NCI-H2029 treated with DMSO at 0.1 percent for 48 hours (cell line): ENCODE data around the gene DHRS2.

ENCODE experiments used
- DNase-seq: peaks from one replicate; lab custom pipeline; 2025; lab: John Stamatoyannopoulos, UW

DHRS2 gene

DNA sequence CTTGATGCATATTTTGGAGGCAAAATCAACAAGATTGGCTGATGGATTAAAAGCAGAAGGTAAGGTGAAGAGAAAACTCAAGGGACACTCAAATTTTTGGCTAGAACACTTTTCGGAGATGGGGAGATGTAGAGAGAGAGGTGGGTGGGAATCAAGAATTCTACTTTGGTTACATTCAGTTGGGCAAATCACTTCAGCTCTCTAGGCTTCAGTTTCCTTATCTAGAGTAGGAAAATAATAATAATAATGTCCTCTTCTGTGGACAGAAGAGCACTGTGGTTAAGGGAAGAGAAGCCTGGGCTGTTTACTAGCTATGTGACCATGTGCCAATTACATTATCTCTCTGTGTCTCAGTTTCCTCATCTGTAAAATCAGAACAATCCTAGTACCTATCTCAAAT is 23.4 kb upstream of the DHRS2 start:
- no peak for DNase-seq

- DNase-seq, result no peak
Measured at GRCh38 chr14:23613242-23614070, 22.7 kb upstream of the DHRS2 start.

DNA sequence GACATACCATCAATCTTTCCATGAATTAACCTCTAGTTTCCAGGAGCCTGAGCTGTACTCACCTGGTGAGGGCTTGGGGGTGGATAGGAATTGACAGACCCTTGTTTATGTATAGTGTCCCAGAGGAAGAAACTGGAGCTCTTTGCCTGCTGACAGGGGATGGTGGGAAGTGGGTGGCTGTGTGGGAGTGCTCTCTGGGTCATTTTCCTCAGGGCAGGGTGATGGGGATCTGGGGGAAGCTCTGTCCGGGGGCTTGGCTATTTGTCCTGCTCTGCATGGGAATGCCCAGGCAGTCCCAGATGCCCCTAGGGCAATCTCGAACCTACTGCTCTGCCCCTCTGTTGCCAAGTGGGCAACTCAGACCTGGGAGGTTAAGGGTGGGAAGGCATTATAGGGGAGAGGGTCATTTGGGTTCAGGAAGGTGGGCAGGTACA is 21.8 kb upstream of the DHRS2 start:
- no peak for DNase-seq

DNA sequence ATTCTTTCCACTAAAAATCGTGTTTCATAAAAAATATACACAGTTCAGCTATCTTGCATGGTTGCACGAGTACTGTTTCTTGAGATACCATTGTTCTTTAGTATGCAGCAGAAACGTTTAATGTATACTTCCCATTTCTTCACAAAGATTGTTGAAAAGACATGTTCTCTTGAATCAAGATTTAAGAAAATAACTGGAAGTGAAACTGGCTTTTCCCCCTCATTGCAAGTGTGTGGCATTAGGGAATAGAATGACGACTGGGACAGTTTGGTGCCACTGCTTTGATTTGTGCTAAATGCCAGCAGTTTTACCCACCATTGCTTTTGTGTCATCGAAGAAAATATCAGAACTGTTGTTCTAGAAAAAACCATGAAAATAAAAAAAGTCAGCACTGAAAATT is 20.3 kb upstream of the DHRS2 start:
- DNase-seq, result no peak

DNA sequence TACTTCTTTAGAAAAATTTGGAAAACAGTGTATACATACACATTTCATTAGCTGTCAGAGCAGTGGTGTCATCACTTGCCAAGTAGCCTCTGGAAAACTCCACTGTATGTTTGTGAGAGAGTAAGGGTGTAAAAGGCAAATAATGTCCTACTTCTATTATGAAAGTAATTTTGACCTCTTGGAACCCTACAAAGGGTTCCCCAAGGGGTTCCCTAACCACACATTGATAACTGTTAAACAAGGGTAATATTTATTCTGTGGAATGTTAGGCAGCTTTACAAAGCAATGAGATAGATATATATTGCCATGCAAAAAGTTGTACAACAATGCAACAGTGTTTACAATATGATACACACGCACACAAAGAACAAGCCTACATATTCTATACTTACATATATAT is 18.6 kb upstream of the DHRS2 start:
- DNase-seq, result no peak

GRCh38 chr14:23618415-23618988 is 17.7 kb upstream of the DHRS2 start:
- DNase-seq, result no peak

DNA sequence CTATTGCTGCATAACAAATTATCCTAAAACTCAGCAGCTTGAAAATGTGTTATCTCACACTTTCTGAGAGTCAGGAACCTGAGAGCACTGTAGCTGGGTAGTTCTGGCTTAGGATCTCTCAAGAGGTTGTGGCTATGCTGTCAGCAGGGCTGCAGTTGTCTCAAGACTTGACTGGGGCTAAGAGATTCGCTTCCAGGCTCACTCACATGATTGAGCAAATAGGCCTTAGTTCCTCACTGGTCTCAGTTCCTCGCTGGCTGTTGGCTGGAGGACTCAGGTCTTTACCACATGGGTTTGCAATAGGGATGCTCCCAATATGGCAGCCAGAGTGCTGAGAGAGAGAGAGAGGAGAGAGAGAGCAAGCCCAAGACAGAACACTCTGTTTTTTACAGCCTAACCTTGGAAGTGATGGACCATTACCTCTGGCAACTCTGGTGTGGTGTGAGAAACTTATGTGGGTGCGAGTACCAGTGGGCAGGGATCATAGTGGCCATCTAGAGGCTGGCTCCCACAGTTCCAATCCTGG is 15.9 kb upstream of the DHRS2 start:
- DNase-seq, result no peak

GRCh38 chr14:23621204-23621931 is 14.8 kb upstream of the DHRS2 start:
- no peak for DNase-seq

GRCh38 chr14:23621932-23622730 is 14.0 kb upstream of the DHRS2 start:
- DNase-seq, result no peak

DNA sequence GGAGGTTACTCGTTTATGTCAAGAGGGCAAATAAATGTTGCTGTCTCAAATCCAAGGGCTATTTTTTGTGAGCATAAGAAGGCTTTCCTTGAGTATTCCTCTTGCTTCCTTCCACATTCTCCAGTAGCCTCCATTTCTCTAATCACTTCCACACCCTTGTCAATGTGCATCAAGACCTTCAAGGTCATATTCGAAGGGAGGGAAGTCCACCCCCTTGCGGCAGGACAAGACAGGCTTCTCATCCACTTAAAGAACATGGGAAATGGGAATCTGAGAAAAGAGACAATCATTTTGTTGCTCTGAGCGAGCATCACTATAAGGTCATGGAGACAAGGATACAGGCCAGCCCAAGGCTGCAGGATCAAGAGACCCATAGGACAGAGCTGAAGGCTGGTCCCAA is 13.2 kb upstream of the DHRS2 start:
- DNase-seq, result no peak

- no peak for DNase-seq
Measured at GRCh38 chr14:23623962-23624361, 12.2 kb upstream of the DHRS2 start.

DNA sequence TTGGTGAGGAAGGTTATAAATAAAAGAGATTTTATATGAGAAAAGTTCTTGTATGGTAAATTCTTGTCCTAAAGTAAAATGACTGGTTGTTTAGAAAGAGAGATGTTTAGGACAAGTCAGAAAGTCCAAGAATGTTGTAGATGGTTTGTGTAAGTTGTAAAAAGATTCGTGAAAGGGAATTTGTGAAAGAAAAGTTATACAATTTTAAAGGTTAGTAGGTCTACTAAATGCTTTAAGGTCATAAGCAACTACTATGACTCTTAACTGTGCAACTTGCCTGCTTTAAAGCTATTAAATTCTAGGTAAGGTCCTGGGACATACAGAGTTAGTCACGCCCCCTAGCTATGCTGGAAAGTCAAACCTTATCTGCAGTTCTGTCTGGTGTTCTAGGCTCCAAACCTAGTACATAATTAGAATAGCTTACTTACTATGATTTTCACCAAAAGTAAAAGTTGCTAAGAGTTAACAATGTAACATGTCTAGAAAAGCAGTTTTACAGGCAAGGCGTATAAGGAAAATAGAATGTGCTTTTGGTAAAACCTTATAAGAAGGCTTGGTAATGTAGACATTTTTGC is 11.2 kb upstream of the DHRS2 start:
- DNase-seq, result no peak

GRCh38 chr14:23626946-23627345 is 9.2 kb upstream of the DHRS2 start:
- no peak for DNase-seq

DNA sequence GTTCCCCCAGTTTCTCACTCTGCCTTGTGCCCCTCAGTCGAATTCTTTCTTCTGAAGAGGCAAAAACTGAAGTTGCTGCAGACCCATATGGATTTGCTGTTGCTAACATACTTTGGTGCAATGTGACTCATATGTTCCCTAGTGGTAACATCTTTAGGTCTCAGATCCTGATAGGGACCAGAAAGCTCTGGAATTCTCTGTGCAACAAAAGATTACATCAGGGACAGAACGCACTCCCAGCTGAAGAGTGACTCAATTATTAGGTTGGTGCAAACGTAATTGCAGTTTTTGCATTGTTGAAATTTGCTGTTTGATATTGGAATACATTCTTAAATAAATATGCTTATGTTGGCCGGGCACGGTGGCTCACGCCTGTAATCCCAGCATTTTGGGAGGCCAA is 8.2 kb upstream of the DHRS2 start:
- no peak for DNase-seq

DNA sequence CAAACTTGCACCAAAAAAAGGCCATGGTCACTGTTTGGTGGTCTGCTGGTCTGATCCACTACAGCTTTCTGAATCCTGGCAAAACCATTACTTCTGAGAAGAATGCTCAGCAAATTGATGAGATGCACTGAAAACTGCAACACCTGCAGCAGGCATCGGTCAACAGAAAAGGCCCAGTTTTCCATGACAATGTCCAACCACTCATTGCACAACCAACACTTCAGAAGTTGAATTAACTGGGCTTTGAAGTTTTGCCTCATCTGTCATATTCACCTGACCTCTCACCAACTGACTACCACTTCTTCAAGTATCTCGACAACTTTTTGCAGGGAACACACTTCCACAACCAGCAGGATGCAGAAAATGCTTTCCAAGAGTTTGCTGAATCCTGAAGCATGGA is 7.0 kb upstream of the DHRS2 start:
- DNase-seq, result no peak

- DNase-seq, result no peak
Measured at GRCh38 chr14:23629832-23630396, 6.2 kb upstream of the DHRS2 start.

DNA sequence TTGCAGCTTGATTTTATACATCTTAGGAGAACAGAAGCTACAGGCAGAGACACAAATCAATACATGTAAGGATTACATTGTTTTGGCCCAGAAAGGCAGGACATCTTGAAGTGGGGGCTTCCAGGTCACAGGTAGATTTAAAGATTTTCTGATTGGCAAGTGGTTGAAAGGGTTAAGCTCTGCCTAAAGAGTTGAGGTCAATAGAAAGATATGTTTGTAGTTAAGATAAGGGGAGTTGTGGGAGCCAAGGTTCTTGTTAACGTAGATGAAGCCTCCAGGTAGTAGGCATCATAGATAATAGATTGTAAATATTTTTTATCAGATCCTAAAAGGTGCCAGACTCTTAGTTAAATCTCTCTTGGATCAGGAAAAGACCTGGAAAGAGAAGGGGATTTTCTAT is 5.5 kb upstream of the DHRS2 start:
- no peak for DNase-seq

- DNase-seq, result no peak
Measured at GRCh38 chr14:23631234-23631633, 4.9 kb upstream of the DHRS2 start.

DNA sequence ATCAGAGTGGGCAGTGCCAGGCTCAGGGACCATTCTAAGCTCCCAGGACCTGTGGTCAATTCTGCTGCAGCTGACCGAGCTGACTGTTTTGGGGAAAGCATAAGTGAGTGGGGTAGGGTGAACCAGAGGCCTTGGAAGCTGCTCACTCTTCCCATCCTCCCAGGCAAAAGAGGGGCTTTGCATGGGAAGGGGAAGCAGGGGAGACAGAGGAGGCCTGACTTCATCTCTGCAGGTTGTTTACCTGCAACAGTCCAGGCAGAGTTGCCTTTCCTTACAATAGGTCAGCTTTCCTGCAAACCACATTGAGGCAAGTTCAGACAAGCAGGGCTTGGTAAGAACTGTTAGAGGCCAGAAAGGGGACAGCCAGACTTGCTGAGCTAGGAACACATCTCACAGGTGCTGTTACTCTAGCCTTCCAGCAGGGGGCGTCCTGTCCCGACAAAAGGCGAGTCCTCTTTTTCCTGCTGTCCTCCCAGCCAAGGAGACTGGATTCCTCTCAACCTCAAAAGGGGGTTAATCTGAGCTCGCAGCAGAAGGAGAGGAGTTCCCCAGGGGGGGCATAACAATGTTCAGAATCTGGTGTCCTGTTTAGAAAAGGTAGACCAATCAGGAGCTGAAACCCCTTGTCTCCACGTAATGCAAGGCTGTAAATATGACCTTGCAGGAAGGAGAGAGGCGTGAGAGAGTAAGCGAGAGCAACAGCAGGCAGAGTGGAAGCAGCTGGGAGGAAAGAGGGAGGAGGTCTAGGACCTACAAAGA is 4.3 kb upstream of the DHRS2 start:
- DNase-seq, result peak; percentile 5

- DNase-seq, result no peak
Measured at GRCh38 chr14:23632461-23633159, 3.6 kb upstream of the DHRS2 start.
